HCT116 (cell line): ENCODE data around the gene PNPLA2. TPM values are rescaled to one million over a fixed set of nuclear protein-coding genes. Genes with fewer than 3 reads are reported as not detected.

Experiments used
- ATAC-seq: fragments of 200-7000 bp; cut with Tn5 transposase; 2 replicates; pipeline ENCODE4 v1.9.1; 2020; ENCODE audit warnings: mild to moderate bottlenecking, moderate library complexity
- BruUV-seq: library from RNA; stranded (reverse); fragments of 400-500 nt; replicated peaks from 2 replicates; lab custom pipeline; 2021; lab: Mats Ljungman, UMichigan
- CTCF ChIA-PET: fragments of 300-600 bp; sonication (Branson Sonifier 250); formaldehyde crosslinking; loops from one replicate; lab custom pipeline; 2021; ENCODE audit warnings: antibody characterized with exemption; lab: Charles Lee
- POLR2A ChIA-PET: fragments of 300-600, 350-600 bp; sonication (Branson Sonifier 250); formaldehyde crosslinking; loops from one replicate; lab custom pipeline; 2021; ENCODE audit warnings: antibody characterized with exemption; lab: Charles Lee
- RAD21 ChIA-PET, 2 experiments: fragments of 300-600 bp; sonication (Branson Sonifier 250); formaldehyde crosslinking; loops; one replicate each; lab custom pipeline; 2023; ENCODE audit warnings: low total read pairs in 2 of 2; ENCODE audit not compliant: uncharacterized antibody in 2 of 2, unreplicated experiment in 2 of 2, low non-redundant PET in 1 of 2; lab: Charles Lee
- DNase-seq: peaks from one replicate; pipeline ENCODE4 v3.0.0-alpha.2; 2010; ENCODE audit warnings: low read depth, low spot score
- H2AFZ ChIP-seq: fragments of 200-600 bp; shearing (Covaris generic), sonication (generic); 2 replicates; pipeline ENCODE4 v1.6.1; 2017; ENCODE audit warnings: low read depth, mixed run types, mixed read lengths, antibody characterized with exemption, low read length; ENCODE audit not compliant: poor library complexity, severe bottlenecking
- H3K27ac ChIP-seq: 2 replicates; pipeline ENCODE4 v1.5.1; 2012; ENCODE audit warnings: low read depth, low read length
- H3K27me3 ChIP-seq: fragments of 200-600 bp; sonication (generic); 2 replicates; pipeline ENCODE4 v1.6.1; 2016; ENCODE audit warnings: mixed run types, low read length, mixed read lengths; ENCODE audit not compliant: insufficient read depth
- H3K36me3 ChIP-seq, 2 experiments: fragments of 200-500 bp in 1 of 2; fragments of 200-600 bp in 1 of 2; sonication (Bioruptor generic) in 1 of 2; sonication (generic) in 1 of 2; 2 replicates each; pipeline versions ENCODE4 v1.5.1 to v1.6.1; 2014 to 2016; ENCODE audit warnings: low read length in 2 of 2, inconsistent platforms in 1 of 2, mixed read lengths in 1 of 2, mixed run types in 1 of 2; ENCODE audit not compliant: insufficient read depth in 2 of 2, control insufficient read depth in 1 of 2
- H3K4me1 ChIP-seq, 2 experiments: fragments of 200-600 bp in 1 of 2; sonication (generic) in 1 of 2; 2 replicates each; pipeline versions ENCODE4 v1.5.1 to v1.6.1; 2012 to 2017; ENCODE audit warnings: low read length in 2 of 2, inconsistent platforms in 1 of 2, mild to moderate bottlenecking in 1 of 2, mixed read lengths in 1 of 2, mixed run types in 1 of 2, moderate library complexity in 1 of 2; ENCODE audit not compliant: insufficient read depth in 2 of 2, control insufficient read depth in 1 of 2
- H3K4me2 ChIP-seq: fragments of 200-600 bp; sonication (generic); 2 replicates; pipeline ENCODE4 v1.6.1; 2017; ENCODE audit warnings: mixed run types, low read length, mixed read lengths
- H3K4me3 ChIP-seq, 2 experiments: fragments of 200-600 bp in 1 of 2; sonication (generic) in 1 of 2; replicated peaks in 1 of 2; 2 replicates each; pipeline ENCODE4 v1.5.1; 2011 to 2016; ENCODE audit warnings: low read length in 2 of 2, control low read depth in 1 of 2, low read depth in 1 of 2, mild to moderate bottlenecking in 1 of 2, mixed read lengths in 1 of 2, mixed run types in 1 of 2
- H3K79me2 ChIP-seq: fragments of 200-600 bp; sonication (generic); 2 replicates; pipeline ENCODE4 v1.6.1; 2017; ENCODE audit warnings: mild to moderate bottlenecking, mixed run types, low read length, moderate library complexity, mixed read lengths; ENCODE audit not compliant: insufficient read depth
- H3K9ac ChIP-seq: fragments of 200-600 bp; sonication (generic); 2 replicates; pipeline ENCODE4 v1.6.1; 2016; ENCODE audit warnings: low read length, mixed read lengths
- H3K9me2 ChIP-seq: fragments of 200-600 bp; sonication (generic), shearing (Covaris generic); 2 replicates; pipeline ENCODE4 v1.6.1; 2017; ENCODE audit warnings: mixed run types, mild to moderate bottlenecking, moderate library complexity; ENCODE audit not compliant: insufficient read depth
- H3K9me3 ChIP-seq, 2 experiments: fragments of 200-500 bp in 1 of 2; fragments of 200-600 bp in 1 of 2; sonication (Bioruptor generic) in 1 of 2; sonication (generic) in 1 of 2; 2 replicates each; pipeline ENCODE4 v1.6.1; 2014 to 2017; ENCODE audit warnings: low read length in 2 of 2, mixed read lengths in 2 of 2, inconsistent platforms in 1 of 2, low read depth in 1 of 2, mild to moderate bottlenecking in 1 of 2, mixed run types in 1 of 2, moderate library complexity in 1 of 2; ENCODE audit not compliant: control insufficient read depth in 1 of 2, insufficient read depth in 1 of 2
- H4K20me1 ChIP-seq: fragments of 200-600 bp; sonication (generic), shearing (Covaris generic); 2 replicates; pipeline ENCODE4 v1.6.1; 2017; ENCODE audit warnings: mixed run types, mild to moderate bottlenecking, moderate library complexity; ENCODE audit not compliant: insufficient read depth
- CEBPB ChIP-seq: IDR thresholded peaks from 2 replicates; pipeline ENCODE4 v1.6.1; 2012; ENCODE audit warnings: low read depth
- EGR1 ChIP-seq: IDR thresholded peaks from 2 replicates; pipeline ENCODE4 v1.6.1; 2012; ENCODE audit warnings: low read depth
- POLR2AphosphoS5 ChIP-seq: IDR thresholded peaks from 2 replicates; pipeline ENCODE4 v1.6.1; 2011; ENCODE audit warnings: mild to moderate bottlenecking, low read depth, low read length, moderate library complexity
- RAD21 ChIP-seq: IDR thresholded peaks from 2 replicates; pipeline ENCODE4 v1.6.1; 2012; ENCODE audit warnings: low read depth, mild to moderate bottlenecking
- SRF ChIP-seq: IDR thresholded peaks from 2 replicates; pipeline ENCODE4 v1.6.1; 2012; ENCODE audit warnings: low read depth
- TCF7L2 ChIP-seq: IDR thresholded peaks from 2 replicates; pipeline ENCODE4 v1.7.0; 2011; ENCODE audit warnings: borderline replicate concordance, inconsistent platforms; ENCODE audit not compliant: insufficient read depth, insufficient read length; ENCODE audit errors: extremely low read depth
- ZFX ChIP-seq: fragments of 450-650 bp; IDR thresholded peaks from 2 replicates; pipeline ENCODE4 v1.6.1; 2017
- ZNF274 ChIP-seq: fragments of 200-500 bp; sonication (Bioruptor generic); IDR thresholded peaks from 2 replicates; pipeline ENCODE4 v1.6.1; 2014; ENCODE audit warnings: mild to moderate bottlenecking, low read depth, low read length, inconsistent platforms
- intact Hi-C: fragments of 100-400 bp; cut with micrococcal nuclease; formaldehyde crosslinking; loops from 2 replicates; pipeline ENCODE4 v1.10.0; 2022
- total RNA-seq: library from RNA; stranded (reverse); gene quantifications from one replicate; pipeline ENCODE4 v1.2.1, GENCODE V29; 2021; ENCODE audit not compliant: unreplicated experiment
- TF ChIP-seq, protein P1 (sequence below): IDR thresholded peaks from 2 replicates; pipeline ENCODE4 v1.6.1; 2012
- TF ChIP-seq, protein P2 (sequence below), 3 experiments: fragments of 200-600 bp in 1 of 3; sonication (generic) in 1 of 3; IDR thresholded peaks in 2 of 3; conservative IDR thresholded peaks in 1 of 3; 2 replicates each; pipeline ENCODE4 v1.5.1; 2012 to 2017; ENCODE audit warnings: low read depth in 2 of 3, low read length in 2 of 3, antibody characterized with exemption in 1 of 3, borderline replicate concordance in 1 of 3, control low read depth in 1 of 3, mild to moderate bottlenecking in 1 of 3, mixed read lengths in 1 of 3, mixed run types in 1 of 3, moderate library complexity in 1 of 3; ENCODE audit not compliant: insufficient read depth in 1 of 3

The PNPLA2 gene
- total RNA-seq, 1 experiment from 2014 or later: 124 TPM

DNA sequence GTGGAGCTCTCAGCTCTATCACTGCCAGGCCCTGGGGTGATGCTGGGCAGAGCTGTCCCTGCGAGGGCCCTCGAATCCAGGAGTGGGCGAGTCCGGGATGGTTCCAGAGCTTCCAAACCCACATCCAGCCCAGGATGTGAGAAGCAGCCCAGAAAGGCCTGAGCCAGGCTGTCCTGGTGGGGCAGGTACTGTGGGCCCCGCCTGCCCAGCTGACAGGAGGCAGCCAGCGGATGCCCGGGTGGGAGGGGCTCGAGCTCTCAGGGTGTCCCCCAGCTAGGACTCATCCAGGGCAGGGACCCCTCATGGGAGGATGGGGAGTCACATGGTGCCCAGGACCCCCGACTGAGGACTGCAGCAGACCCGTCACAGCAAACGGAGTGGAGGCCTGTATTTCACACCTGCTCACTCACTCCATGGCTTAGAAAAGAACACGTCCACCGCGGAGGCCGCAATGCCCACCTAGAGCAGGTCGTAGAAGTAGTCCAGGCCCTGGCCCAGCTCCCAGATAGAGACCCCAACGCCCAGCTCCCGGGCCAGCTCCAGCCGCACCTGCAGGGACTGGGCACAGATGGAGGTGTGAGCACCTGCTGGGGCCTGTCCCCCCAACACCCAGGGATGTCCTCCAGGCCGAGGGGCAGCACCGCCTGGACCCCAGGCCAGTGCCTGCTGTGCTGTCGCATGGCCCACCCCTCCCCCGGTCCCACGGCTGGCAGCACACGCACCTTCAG lies 50.8 kb downstream of the PNPLA2 start:
- ChIA-PET CTCF (no interaction called here), POLR2A (no interaction called here), RAD21 (no interaction called here)
- no peak overlapping the region for H2AFZ ChIP-seq
- H3K9me3 ChIP-seq: no peaks in the 10 kb centered on the region
- H3K4me3 ChIP-seq: no peak overlapping the region
- TF ChIP-seq RAD21: no peak
- TF ChIP-seq POLR2AphosphoS5: no peak
- TF ChIP-seq, protein P1, sequence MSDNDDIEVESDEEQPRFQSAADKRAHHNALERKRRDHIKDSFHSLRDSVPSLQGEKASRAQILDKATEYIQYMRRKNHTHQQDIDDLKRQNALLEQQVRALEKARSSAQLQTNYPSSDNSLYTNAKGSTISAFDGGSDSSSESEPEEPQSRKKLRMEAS: no peak
- TF ChIP-seq, protein P2, sequence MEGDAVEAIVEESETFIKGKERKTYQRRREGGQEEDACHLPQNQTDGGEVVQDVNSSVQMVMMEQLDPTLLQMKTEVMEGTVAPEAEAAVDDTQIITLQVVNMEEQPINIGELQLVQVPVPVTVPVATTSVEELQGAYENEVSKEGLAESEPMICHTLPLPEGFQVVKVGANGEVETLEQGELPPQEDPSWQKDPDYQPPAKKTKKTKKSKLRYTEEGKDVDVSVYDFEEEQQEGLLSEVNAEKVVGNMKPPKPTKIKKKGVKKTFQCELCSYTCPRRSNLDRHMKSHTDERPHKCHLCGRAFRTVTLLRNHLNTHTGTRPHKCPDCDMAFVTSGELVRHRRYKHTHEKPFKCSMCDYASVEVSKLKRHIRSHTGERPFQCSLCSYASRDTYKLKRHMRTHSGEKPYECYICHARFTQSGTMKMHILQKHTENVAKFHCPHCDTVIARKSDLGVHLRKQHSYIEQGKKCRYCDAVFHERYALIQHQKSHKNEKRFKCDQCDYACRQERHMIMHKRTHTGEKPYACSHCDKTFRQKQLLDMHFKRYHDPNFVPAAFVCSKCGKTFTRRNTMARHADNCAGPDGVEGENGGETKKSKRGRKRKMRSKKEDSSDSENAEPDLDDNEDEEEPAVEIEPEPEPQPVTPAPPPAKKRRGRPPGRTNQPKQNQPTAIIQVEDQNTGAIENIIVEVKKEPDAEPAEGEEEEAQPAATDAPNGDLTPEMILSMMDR (IDR thresholded peaks at IDR 0.05 in 2 of 3, conservative IDR thresholded peaks at IDR 0.05 in 1 of 3; ENCODE audit: borderline replicate concordance in 1 of 3, insufficient read depth in 1 of 3, low read depth in 2 of 3, low read length in 2 of 3): no peak
- no peak for TF ChIP-seq TCF7L2
- no peak for TF ChIP-seq EGR1
- TF ChIP-seq CEBPB: no peak
- TF ChIP-seq ZFX: no peak
- no peak for TF ChIP-seq SRF
- TF ChIP-seq ZNF274: no peak
- peaks cover 0 to 35% of the 10 kb centered on the region in 2 experiments; a peak in 2 of 4 replicates for H3K4me1 ChIP-seq
- no peaks in the 10 kb centered on the region for H3K79me2 ChIP-seq
- no peaks in the 10 kb centered on the region for H3K27me3 ChIP-seq
- no peaks in the 10 kb centered on the region for H3K36me3 ChIP-seq
- no peaks in the 10 kb centered on the region for H3K9me2 ChIP-seq
- no peak overlapping the region for H3K4me2 ChIP-seq
- DNase-seq (no peak), ATAC-seq (no peak)
- no peaks in the 10 kb centered on the region for H4K20me1 ChIP-seq
- BruUV-seq: no TSS peak
- intact Hi-C loops: loop anchor here (10.0 kb wide), 1 partner anchor 185 kb away; no protein-coding TSS in a partner anchor
- H3K27ac ChIP-seq: no peak overlapping the region
- no peak overlapping the region for H3K9ac ChIP-seq
